SH-SY5Y (cell line): ENCODE results near the gene FOSL2.

ENCODE experiments used
- GATA2 ChIP-seq: IDR thresholded peaks from 2 replicates; pipeline ENCODE4 v1.6.1; 2011; ENCODE audit warnings: mild to moderate bottlenecking, low read depth, low read length
- GATA3 ChIP-seq: IDR thresholded peaks from 2 replicates; pipeline ENCODE4 v1.6.1; 2011; ENCODE audit warnings: low read depth, mild to moderate bottlenecking, low read length, moderate library complexity

GRCh38 chr2:28350196-28350595 is 42.5 kb upstream of the FOSL2 start:
- no peak for TF ChIP-seq GATA2
- TF ChIP-seq GATA3, result no peak
